ENCODE data around the gene SOX5. TPM values are rescaled to one million over a fixed set of nuclear protein-coding genes. Genes with fewer than 3 reads are reported as not detected.

The SOX5 gene
- total and polyA plus RNA-seq, 2 of the 8 experiments (the other 6 are each of a cell fraction or from before 2014, with no cell fraction given): 2.2 to 2.6 TPM

GRCh38 chr12:23555825-23556207 is 393.7 kb downstream of the SOX5 start:
- H4K20me1 ChIP-seq (replicated peaks in 1 of 2; ENCODE audit: control insufficient read depth in 1 of 2, insufficient read depth in 2 of 2, low read length in 2 of 2): no peaks in the 10 kb centered on the region
- no peak overlapping the region for H4K8ac ChIP-seq (ENCODE audit: extremely low read depth, insufficient read depth, low read length)
- no peak for TF ChIP-seq RXRA (IDR thresholded peaks at IDR 0.05; ENCODE audit: insufficient read depth, low read depth, low read length)
- TF ChIP-seq CBX5 (IDR thresholded peaks at IDR 0.05; ENCODE audit: low read depth, low read length): no peak
- no peak for TF ChIP-seq TAF7 (optimal IDR thresholded peaks at IDR 0.05; ENCODE audit: borderline replicate concordance, low read depth, low read length)
- TF ChIP-seq RNF2 (IDR thresholded peaks at IDR 0.05; ENCODE audit: borderline replicate concordance, low read depth, low read length, missing control alignments, poor library complexity, severe bottlenecking): no peak
- no peak for TF ChIP-seq CEBPB (IDR thresholded peaks at IDR 0.05; ENCODE audit: low read depth, low read length)
- no peaks in the 10 kb centered on the region for H3K27me3 ChIP-seq (replicated peaks in 1 of 4; ENCODE audit: control insufficient read depth in 3 of 4, extremely low read depth in 1 of 4, insufficient read depth in 3 of 4, low read length in 3 of 4)
- no peak overlapping the region for H3K27ac ChIP-seq (ENCODE audit: low read depth, low read length)
- no peaks in the 10 kb centered on the region for H3K79me1 ChIP-seq (ENCODE audit: low read depth, low read length)
- no peak overlapping the region for H3K18ac ChIP-seq (ENCODE audit: extremely low read depth, low read length)
- no peak overlapping the region for H3K14ac ChIP-seq (ENCODE audit: insufficient read length)
- H3K56ac ChIP-seq (replicated peaks; ENCODE audit: insufficient read length, low read depth, low read length): no peak overlapping the region
- H2BK15ac ChIP-seq (ENCODE audit: low read length): no peak overlapping the region
- H3K4me1 ChIP-seq (replicated peaks in 1 of 4; ENCODE audit: control insufficient read depth in 3 of 4, insufficient read depth in 4 of 4, low read length in 3 of 4): no peaks in the 10 kb centered on the region
- no peak overlapping the region for H2AK5ac ChIP-seq (ENCODE audit: low read depth, low read length)
- FAIRE-seq: no peak
- H2BK20ac ChIP-seq (ENCODE audit: low read length): no peak overlapping the region
- no peak overlapping the region for H4K5ac ChIP-seq (ENCODE audit: insufficient read length, low read depth, low read length)
- no peak overlapping the region for H3K4ac ChIP-seq (replicated peaks; ENCODE audit: insufficient read length, low read depth, low read length)
- H3K4me3 ChIP-seq (ENCODE audit: extremely low read depth in 1 of 4, insufficient read depth in 2 of 4, low read depth in 3 of 4, low read length in 4 of 4): no peak overlapping the region
- H2BK120ac ChIP-seq (replicated peaks; ENCODE audit: low read depth, low read length): no peak overlapping the region
- H3K9me3 ChIP-seq (ENCODE audit: insufficient read depth in 2 of 2, low read depth in 1 of 2, low read length in 1 of 2): no peaks in the 10 kb centered on the region
- no peak overlapping the region for H3K9ac ChIP-seq (replicated peaks in 1 of 4; ENCODE audit: extremely low read depth in 1 of 4, low read depth in 3 of 4, low read length in 3 of 4)
- H3K23ac ChIP-seq (ENCODE audit: insufficient read length): no peak overlapping the region
- ChIA-PET POLR2A (ENCODE audit: partially characterized antibody) (no interaction called here), CTCF (ENCODE audit: partially characterized antibody) (no interaction called here)
- no peak overlapping the region for H2BK12ac ChIP-seq (ENCODE audit: low read depth, low read length)
- 92% methylated on average over 2 of the region's 2 CpGs; no CpG with 5 or more reads in 1 of the 2 experiments for WGBS, 2 experiments (ENCODE audit: extremely low coverage in 1 of 2, insufficient coverage in 1 of 2, insufficient read length in 1 of 2, insufficient replicate concordance in 2 of 2, low coverage in 1 of 2, low lambda C conversion rate in 2 of 2, missing lambda C conversion rate in 1 of 2)
- no peak overlapping the region for H2AFZ ChIP-seq (ENCODE audit: low read length)
- H2BK5ac ChIP-seq (ENCODE audit: low read depth, low read length): no peak overlapping the region
- no peak overlapping the region for H4K91ac ChIP-seq (replicated peaks; ENCODE audit: insufficient read length, low read length)
- no peaks in the 10 kb centered on the region for H3K23me2 ChIP-seq (ENCODE audit: low read depth, low read length)
- no peaks in the 10 kb centered on the region for H3K36me3 ChIP-seq (ENCODE audit: control insufficient read depth in 2 of 4, insufficient read depth in 4 of 4, low read length in 3 of 4)
- no peak for DNase-seq (ENCODE audit: low read depth in 1 of 2, low spot score in 2 of 2)
- H3K79me2 ChIP-seq (ENCODE audit: control insufficient read depth in 1 of 2, insufficient read depth in 2 of 2, low read length in 2 of 2): no peaks in the 10 kb centered on the region
- no peak overlapping the region for H3K4me2 ChIP-seq (ENCODE audit: insufficient read depth in 1 of 2, low read depth in 2 of 2, low read length in 2 of 2)
